Sigmoid colon (tissue), 7 donors: Measurements from ENCODE around the gene FAM135A. TPM values are rescaled to one million over a fixed set of nuclear protein-coding genes. Genes with fewer than 3 reads are reported as not detected.

Experiments
- DNase-seq: peaks from one replicate; pipeline ENCODE4 v3.0.0-alpha.2; 2019
- H3K27ac ChIP-seq, 4 donors: fragments of 200-600 bp; sonication (generic); one replicate each; pipeline ENCODE4 v1.5.1; 2016 to 2019; ENCODE audit warnings: mild to moderate bottlenecking in 1 of 4
- H3K27me3 ChIP-seq, 3 donors: fragments of 200-600 bp; sonication (generic); one replicate each; pipeline ENCODE4 v1.5.1; 2019; ENCODE audit warnings: mild to moderate bottlenecking in 1 of 3
- H3K36me3 ChIP-seq, 4 donors: fragments of 200-600 bp; sonication (generic); one replicate each; pipeline ENCODE4 v1.5.1; 2016 to 2019
- H3K4me1 ChIP-seq, 4 donors: fragments of 200-600 bp; sonication (generic); one replicate each; pipeline ENCODE4 v1.5.1; 2017 to 2019
- H3K4me3 ChIP-seq, 4 donors: fragments of 200-600 bp; sonication (generic); one replicate each; pipeline ENCODE4 v1.5.1; 2017 to 2019; ENCODE audit warnings: mild to moderate bottlenecking in 2 of 4, moderate library complexity in 1 of 4
- H3K9me3 ChIP-seq, 4 donors: fragments of 200-600 bp in 3 of 4; sonication (generic) in 3 of 4; one replicate each; pipeline versions ENCODE4 v1.5.1 to v1.6.1; 2013 to 2019
- CTCF ChIP-seq, 4 experiments: fragments of 450-650 bp in 3 of 4; fragments of 200-600 bp in 1 of 4; IDR thresholded peaks; one replicate each; pipeline ENCODE4 v1.5.1; 2016 to 2019; ENCODE audit warnings: antibody characterized with exemption in 4 of 4, mild to moderate bottlenecking in 3 of 4, moderate library complexity in 2 of 4
- EP300 ChIP-seq, 4 donors: sonication (generic); formaldehyde crosslinking; IDR thresholded peaks; one replicate each; pipeline ENCODE4 v1.6.1; 2017; ENCODE audit warnings: antibody characterized with exemption in 4 of 4
- POLR2A ChIP-seq, 2 donors: fragments of 450-650 bp; IDR thresholded peaks; one replicate each; pipeline ENCODE4 v1.6.1; 2016; ENCODE audit warnings: antibody characterized with exemption in 2 of 2, mild to moderate bottlenecking in 2 of 2, moderate library complexity in 2 of 2
- POLR2AphosphoS5 ChIP-seq, 4 donors: sonication (generic); formaldehyde crosslinking; IDR thresholded peaks; one replicate each; pipeline ENCODE4 v1.6.1; 2017; ENCODE audit warnings: antibody characterized with exemption in 4 of 4
- WGBS, 2 donors: extraction: QIAGEN DNeasy Blood & Tissue Kit; methylation state at CpG; one replicate each; pipeline ENCODE4 v1.1.7; 2013; 5-methylcytosine and 5-hydroxymethylcytosine counted together
- intact Hi-C: fragments of 100-400 bp; cut with DNase I; formaldehyde crosslinking; loops from one replicate; pipeline ENCODE4 v1.15.1; 2023
- polyA plus RNA-seq, 3 donors: library from polyadenylated mRNA; stranded (reverse); fragments of 200-250 nt; gene quantifications; one replicate each; pipeline ENCODE4 v1.2.3, GENCODE V29; 2013
- total RNA-seq, 4 donors: library from RNA; depleted of rRNA; stranded (reverse); fragments of >200 nt; gene quantifications; one replicate each; pipeline ENCODE4 v1.1.0, GENCODE V29; 2016
- donor health status: healthy with polysubstance abuse.
- donor health status: Bipolar disorder and iron deficiency.
- donor health status: healthy.

The FAM135A gene
- total and polyA plus RNA-seq, 7 donors = 15.2 to 31.7 (median 27.7) TPM

DNA sequence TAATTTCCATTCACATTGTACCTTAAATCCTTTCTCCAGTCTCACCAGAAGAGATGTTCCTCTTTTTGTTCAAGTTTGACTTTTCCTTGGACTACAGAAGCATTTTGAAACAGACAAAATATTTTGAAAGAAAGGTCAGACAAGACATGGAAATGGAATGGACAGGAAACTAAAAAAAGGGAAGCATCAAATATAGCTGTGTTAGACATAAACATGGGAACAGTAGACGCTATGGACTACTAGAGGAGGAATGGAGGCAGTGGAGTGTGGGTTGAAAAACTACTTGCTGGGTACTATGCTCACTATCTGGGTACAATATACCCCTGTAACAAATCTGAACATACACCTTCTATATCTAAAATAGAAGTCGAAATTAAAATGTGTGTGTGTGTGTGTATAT, 4.1 kb upstream of the FAM135A start:
- Histone ChIP-seq H3K36me3 (no peaks in the 10 kb centered on the region), H3K27ac (no peak overlapping the region), H3K4me1 (peaks cover 0 to 9% (median 7%) of the 10 kb centered on the region in 4 donors), H3K4me3 (no peak overlapping the region), H3K27me3 (no peaks in the 10 kb centered on the region), H3K9me3 (no peaks in the 10 kb centered on the region)
- intact Hi-C loops = no loop called here
- 71 to 85% methylated on average over 2 of the region's 2 CpGs for WGBS, 2 donors
- no peak for DNase-seq
- TF ChIP-seq EP300 (IDR thresholded peaks at IDR 0.05) (no peak), CTCF (IDR thresholded peaks at IDR 0.05) (no peak), POLR2A (IDR thresholded peaks at IDR 0.05) (no peak), POLR2AphosphoS5 (IDR thresholded peaks at IDR 0.05) (no peak)

- 20 to 71% methylated on average over 7 of the region's 7 CpGs for WGBS, 2 donors
- Histone ChIP-seq H3K36me3 (no peaks in the 10 kb centered on the region), H3K9me3 (no peaks in the 10 kb centered on the region), H3K4me3 (no peak overlapping the region), H3K27me3 (no peaks in the 10 kb centered on the region), H3K27ac (no peak overlapping the region), H3K4me1 (peaks cover 0 to 24% (median 17%) of the 10 kb centered on the region in 4 donors)
- no peak for DNase-seq
- intact Hi-C loops = loop anchor here (5.0 kb wide), 1 partner anchor 39 kb away; no protein-coding TSS in a partner anchor
- no peak for TF ChIP-seq CTCF (IDR thresholded peaks at IDR 0.05)
- no peak for TF ChIP-seq POLR2AphosphoS5 (IDR thresholded peaks at IDR 0.05)
- TF ChIP-seq EP300 (IDR thresholded peaks at IDR 0.05) = no peak
- TF ChIP-seq POLR2A (IDR thresholded peaks at IDR 0.05) = no peak
These were observed 1.6 kb upstream of the FAM135A start for GRCh38 chr6:70411542-70412251.

DNA sequence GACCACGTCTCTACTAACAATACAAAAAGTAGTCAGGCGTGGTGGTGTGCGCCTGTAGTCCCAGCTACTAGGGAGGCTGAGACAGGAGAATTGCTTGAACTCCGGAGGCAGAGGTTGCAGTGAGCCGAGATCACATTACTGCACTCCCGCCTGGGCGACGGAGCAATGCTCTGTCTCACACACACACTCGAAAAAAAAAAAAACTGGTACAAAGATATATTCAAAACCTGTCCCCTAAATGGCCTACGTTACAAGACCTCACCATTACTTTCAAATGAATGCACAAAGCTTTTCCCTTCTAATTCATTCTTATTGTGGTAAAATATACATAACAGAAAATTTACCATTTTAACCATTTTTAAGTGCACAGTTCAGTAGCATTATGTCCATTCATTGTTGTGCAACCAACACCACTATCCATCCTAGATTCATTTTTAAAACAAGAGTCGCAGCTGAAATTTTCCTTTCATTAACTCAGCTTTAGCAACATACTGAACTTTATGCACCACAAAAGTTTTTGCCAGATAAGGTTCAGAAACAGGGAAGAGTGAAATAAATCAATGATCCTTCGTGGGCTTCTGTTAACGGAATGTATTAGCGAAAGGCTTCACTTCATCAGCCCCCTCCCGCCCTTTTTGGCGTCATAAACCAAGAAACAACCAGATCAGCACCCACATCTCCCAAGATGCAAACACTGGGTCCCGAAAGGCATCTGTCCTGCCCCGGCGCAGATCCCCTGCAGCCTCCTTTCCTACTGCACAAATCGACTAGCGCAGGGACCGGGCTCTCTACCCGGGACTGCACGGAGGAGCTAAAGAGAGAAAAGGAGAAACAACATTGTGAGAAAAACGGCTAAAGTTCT, 825 bp upstream of the FAM135A start:
- intact Hi-C loops = loop anchor here (5.0 kb wide), 1 partner anchor 40 kb away; no protein-coding TSS in a partner anchor
- Histone ChIP-seq H3K27me3 (no peaks in the 10 kb centered on the region), H3K27ac (peak overlapping the region; percentile 89 to 92 (median 90)), H3K9me3 (no peaks in the 10 kb centered on the region), H3K36me3 (peaks cover 0 to 2% (median 0%) of the 10 kb centered on the region in 4 donors), H3K4me3 (peak overlapping the region; percentile 85 to 92 (median 90)), H3K4me1 (peaks cover 0 to 24% (median 17%) of the 10 kb centered on the region in 4 donors)
- TF ChIP-seq POLR2AphosphoS5 (IDR thresholded peaks at IDR 0.05) = no peak
- TF ChIP-seq CTCF (IDR thresholded peaks at IDR 0.05) = no peak
- no peak for TF ChIP-seq EP300 (IDR thresholded peaks at IDR 0.05)
- TF ChIP-seq POLR2A (IDR thresholded peaks at IDR 0.05) = no peak
- DNase-seq = no peak
- WGBS, 2 donors = 35 to 44% methylated on average over 25 of the region's 25 CpGs

DNA sequence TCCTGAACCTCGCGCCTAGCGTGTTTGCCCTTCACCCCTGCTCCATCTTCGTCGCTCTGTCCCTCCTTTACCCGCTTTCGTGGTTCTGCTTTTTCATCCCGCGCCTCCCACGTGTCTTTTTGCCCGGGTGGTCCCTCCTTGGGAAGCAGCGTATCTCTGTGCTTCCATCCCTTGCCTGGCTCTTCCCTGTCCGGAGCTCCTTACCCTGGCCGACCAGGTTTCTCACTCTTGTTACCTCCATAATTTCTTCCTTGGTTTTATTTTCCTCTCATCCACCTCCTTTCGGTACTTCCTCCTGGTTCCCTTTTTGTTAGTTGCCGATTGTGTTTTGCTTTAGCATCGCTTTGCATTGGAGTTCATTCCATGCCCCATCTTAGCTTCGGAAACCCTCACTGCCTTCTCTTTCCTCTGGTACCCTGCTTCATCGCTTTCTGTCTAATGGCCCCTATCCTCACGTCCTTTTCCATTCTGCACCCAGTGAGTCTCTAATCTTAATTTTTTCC, 735 bp downstream of the FAM135A start:
- Histone ChIP-seq H3K9me3 (no peaks in the 10 kb centered on the region), H3K27me3 (no peaks in the 10 kb centered on the region), H3K36me3 (peaks cover 0 to 16% (median 0%) of the 10 kb centered on the region in 4 donors), H3K4me3 (peak overlapping the region; percentile 85 to 92 (median 90)), H3K4me1 (peaks cover 0 to 24% (median 17%) of the 10 kb centered on the region in 4 donors), H3K27ac (peak overlapping the region; percentile 89 to 92 (median 90))
- no peak for DNase-seq
- WGBS, 2 donors = 0 to 1% methylated on average over 20 of the region's 20 CpGs
- intact Hi-C loops = loop anchor here (5.0 kb wide), 1 partner anchor 42 kb away; no protein-coding TSS in a partner anchor
- TF ChIP-seq POLR2AphosphoS5 (IDR thresholded peaks at IDR 0.05) (no peak), CTCF (IDR thresholded peaks at IDR 0.05) (no peak), EP300 (IDR thresholded peaks at IDR 0.05) (no peak), POLR2A (IDR thresholded peaks at IDR 0.05) (no peak)
